CD14-positive monocyte (primary cell): Measurements from ENCODE around the gene HLA-DMB. TPM values are rescaled to one million over a fixed set of nuclear protein-coding genes. Genes with fewer than 3 reads are reported as not detected.

Source experiments
- DNase-seq, 3 donors: peaks; one replicate each; pipeline ENCODE4 v3.0.0-alpha.2; 2011 to 2022
- H2AFZ ChIP-seq: 2 replicates; pipeline ENCODE4 v1.6.0; 2012; ENCODE audit warnings: mild to moderate bottlenecking, low read depth, low read length, inconsistent platforms; ENCODE audit not compliant: insufficient read depth, poor library complexity, severe bottlenecking
- H3K27ac ChIP-seq, 2 donors: 1 replicate in 1 of 2; 2 replicates in 1 of 2; pipeline ENCODE4 v1.5.1; 2012 to 2013; ENCODE audit warnings: low read length in 2 of 2, control low read depth in 1 of 2, inconsistent platforms in 1 of 2, low read depth in 1 of 2, mild to moderate bottlenecking in 1 of 2
- H3K27me3 ChIP-seq, 2 donors: one replicate each; pipeline versions ENCODE4 v1.6.0 to v1.6.1; 2011 to 2013; ENCODE audit warnings: low read length in 2 of 2; ENCODE audit not compliant: control insufficient read depth in 2 of 2, insufficient read depth in 2 of 2
- H3K36me3 ChIP-seq, 2 donors: replicated peaks in 1 of 2; 1 replicate in 1 of 2; 2 replicates in 1 of 2; pipeline versions ENCODE4 v1.5.1 to v1.6.1; 2012 to 2013; ENCODE audit warnings: low read length in 2 of 2, control low read depth in 1 of 2, inconsistent platforms in 1 of 2, mild to moderate bottlenecking in 1 of 2; ENCODE audit not compliant: insufficient read depth in 2 of 2, control insufficient read depth in 1 of 2
- H3K4me1 ChIP-seq, 2 donors: 1 replicate in 1 of 2; 2 replicates in 1 of 2; pipeline versions ENCODE4 v1.5.1 to v1.6.1; 2012 to 2013; ENCODE audit warnings: low read length in 2 of 2, control low read depth in 1 of 2, inconsistent platforms in 1 of 2, mild to moderate bottlenecking in 1 of 2, moderate library complexity in 1 of 2; ENCODE audit not compliant: insufficient read depth in 2 of 2, control insufficient read depth in 1 of 2
- H3K4me2 ChIP-seq: replicated peaks from 2 replicates; pipeline ENCODE3; 2012; ENCODE audit warnings: low read length, moderate library complexity, mild to moderate bottlenecking; ENCODE audit not compliant: poor library complexity, severe bottlenecking; ENCODE audit errors: extremely low read depth
- H3K4me3 ChIP-seq, 3 experiments: fragments of 200-600 bp in 1 of 3; sonication (generic) in 1 of 3; replicated peaks in 1 of 3; 1 replicate in 2 of 3; 2 replicates in 1 of 3; pipeline ENCODE4 v1.5.1; 2011 to 2013; ENCODE audit warnings: low read length in 3 of 3, mild to moderate bottlenecking in 3 of 3, control low read depth in 2 of 3, low read depth in 2 of 3, inconsistent platforms in 1 of 3, moderate library complexity in 1 of 3
- H3K79me2 ChIP-seq: 2 replicates; pipeline ENCODE4 v1.6.0; 2012; ENCODE audit warnings: mild to moderate bottlenecking, control low read depth, inconsistent platforms, low read length, moderate library complexity; ENCODE audit not compliant: insufficient read depth
- H3K9ac ChIP-seq: 2 replicates; pipeline ENCODE4 v1.6.0; 2017; ENCODE audit warnings: low read length, mild to moderate bottlenecking; ENCODE audit not compliant: insufficient read depth, poor library complexity, severe bottlenecking
- H3K9me3 ChIP-seq, 2 donors: replicated peaks in 1 of 2; 1 replicate in 1 of 2; 2 replicates in 1 of 2; pipeline versions ENCODE4 v1.5.1 to v1.6.1; 2012 to 2013; ENCODE audit warnings: low read length in 2 of 2, control low read depth in 1 of 2; ENCODE audit not compliant: control insufficient read depth in 1 of 2, insufficient read depth in 1 of 2
- H4K20me1 ChIP-seq: 2 replicates; pipeline ENCODE4 v1.6.0; 2012; ENCODE audit warnings: mild to moderate bottlenecking, low read length, control low read depth, moderate library complexity; ENCODE audit not compliant: insufficient read depth
- H3K27ac Mint-ChIP-seq, 7 donors: one replicate each; pipeline ENCODE4 v1.8.0; 2020; ENCODE audit warnings: mild to moderate bottlenecking in 7 of 7, mixed read lengths in 7 of 7, moderate library complexity in 6 of 7, inconsistent platforms in 2 of 7
- H3K27me3 Mint-ChIP-seq, 3 donors: one replicate each; pipeline ENCODE4 v1.8.0; 2021 to 2022; ENCODE audit warnings: low read depth in 3 of 3, mild to moderate bottlenecking in 3 of 3, mixed read lengths in 3 of 3, moderate library complexity in 3 of 3, inconsistent platforms in 1 of 3
- H3K36me3 Mint-ChIP-seq, 2 donors: one replicate each; pipeline ENCODE4 v1.8.0; 2020; ENCODE audit warnings: mixed read lengths in 2 of 2, inconsistent platforms in 1 of 2, mild to moderate bottlenecking in 1 of 2
- H3K4me1 Mint-ChIP-seq: one replicate; pipeline ENCODE4 v1.8.0; 2020; ENCODE audit warnings: mild to moderate bottlenecking, mixed read lengths
- H3K4me3 Mint-ChIP-seq, 2 donors: one replicate each; pipeline ENCODE4 v1.8.0; 2020; ENCODE audit warnings: mild to moderate bottlenecking in 2 of 2, mixed read lengths in 2 of 2, moderate library complexity in 1 of 2
- H3K9me3 Mint-ChIP-seq, 7 donors: one replicate each; pipeline ENCODE4 v1.8.0; 2020 to 2022; ENCODE audit warnings: mixed read lengths in 7 of 7, mild to moderate bottlenecking in 6 of 7, moderate library complexity in 6 of 7, inconsistent platforms in 2 of 7
- CTCF ChIP-seq: fragments of 200-600 bp; IDR thresholded peaks from one replicate; pipeline ENCODE4 v1.8.0; 2022; ENCODE audit warnings: antibody characterized with exemption, mild to moderate bottlenecking
- WGBS: methylation state at CpG from one replicate; pipeline ENCODE4 v1.1.5; 2013; ENCODE audit warnings: missing lambda C conversion rate; ENCODE audit not compliant: insufficient coverage; 5-methylcytosine and 5-hydroxymethylcytosine counted together
- intact Hi-C, 2 donors: fragments of 100-400 bp; cut with micrococcal nuclease; formaldehyde crosslinking; loops; one replicate each; pipeline versions ENCODE4 v1.15.0 to v1.15.1; 2023
- polyA plus RNA-seq, 3 donors: library from polyadenylated mRNA; depleted of rRNA in 1 of 3; unstranded in 2 of 3; stranded (reverse) in 1 of 3; fragments of 300-500 nt in 2 of 3; fragments of >200 nt in 1 of 3; fragmentation: Illumina TruSeq in 2 of 3; gene quantifications; 1 replicate in 2 of 3; 2 replicates in 1 of 3; pipeline ENCODE4 v1.2.3, GENCODE V29; 2012 to 2021

HLA-DMB gene
- polyA plus RNA-seq, 3 donors, result 510 to 924 (median 726) TPM

GRCh38 chr6:32968093-32968866, 27.5 kb upstream of the HLA-DMB start, which contains the start of gene BRD2:
BRD2 (plus strand) TSS chr6:32968594; CDS start chr6:32972899, 4,305 bp downstream.
- DNase-seq, result peak; percentile 95 to 97 (median 96)
- H3K4me1 Mint-ChIP-seq, result peaks cover 42% of the 10 kb centered on the region

More at GRCh38 chr6:32968093-32968866, 27.5 kb upstream of the HLA-DMB start, which contains the start of gene BRD2:
- Histone ChIP-seq H3K4me1 (peaks cover 37 to 49% of the 10 kb centered on the region in 2 donors), H3K4me2 (peak within 1 kb of the TSS; percentile 99), H3K9me3 (no peaks in the 10 kb centered on the region), H3K4me3 (peak within 1 kb of the TSS; percentile 93 to 96 (median 93)), H4K20me1 (peaks cover 13% of the 10 kb centered on the region), H3K27me3 (no peaks in the 10 kb centered on the region), H2AFZ (peak within 1 kb of the TSS; percentile 86), H3K27ac (peak within 1 kb of the TSS; percentile 95 to 97), H3K36me3 (peaks cover 0 to 7% of the 10 kb centered on the region in 2 donors), H3K9ac (peak within 1 kb of the TSS; percentile 79), H3K79me2 (peaks cover 89% of the 10 kb centered on the region)
- Mint-ChIP-seq H3K27ac (peak within 1 kb of the TSS; percentile 98 to 100 (median 99)), H3K27me3 (peaks cover 0 to 10% (median 2%) of the 10 kb centered on the region in 3 donors), H3K36me3 (peaks cover 8 to 15% of the 10 kb centered on the region in 2 donors), H3K9me3 (peaks cover 0 to 9% (median 0%) of the 10 kb centered on the region in 7 donors), H3K4me3 (peak within 1 kb of the TSS; percentile 98 to 100)
- TF ChIP-seq CTCF, result no peak
- WGBS, result under 1% methylated on average over 34 of the region's 62 CpGs
- intact Hi-C loops, result loop anchor here in 1 of 2 donors (2.0 kb wide), 1 partner anchor 15 kb away; the partner anchor contains the start of gene HLA-DMA
